Stimulated activated naive CD4-positive, alpha-beta T cell treated with Interleukin-2 at 50 U/mL for 16 hours (primary cell): Measurements from ENCODE around the gene MVP.
"Not testable (repeated sequence)": the region's sequence is repeated elsewhere in the genome, so short reads cannot be mapped to it uniquely, and the experiment has no call there.

ENCODE experiments used
- DNase-seq: peaks from one replicate; lab custom pipeline; 2025; lab: John Stamatoyannopoulos, UW

The MVP gene

GRCh38 chr16:29815032-29815721 lies 5.1 kb upstream of the MVP start:
- DNase-seq: peak; percentile 64

DNA sequence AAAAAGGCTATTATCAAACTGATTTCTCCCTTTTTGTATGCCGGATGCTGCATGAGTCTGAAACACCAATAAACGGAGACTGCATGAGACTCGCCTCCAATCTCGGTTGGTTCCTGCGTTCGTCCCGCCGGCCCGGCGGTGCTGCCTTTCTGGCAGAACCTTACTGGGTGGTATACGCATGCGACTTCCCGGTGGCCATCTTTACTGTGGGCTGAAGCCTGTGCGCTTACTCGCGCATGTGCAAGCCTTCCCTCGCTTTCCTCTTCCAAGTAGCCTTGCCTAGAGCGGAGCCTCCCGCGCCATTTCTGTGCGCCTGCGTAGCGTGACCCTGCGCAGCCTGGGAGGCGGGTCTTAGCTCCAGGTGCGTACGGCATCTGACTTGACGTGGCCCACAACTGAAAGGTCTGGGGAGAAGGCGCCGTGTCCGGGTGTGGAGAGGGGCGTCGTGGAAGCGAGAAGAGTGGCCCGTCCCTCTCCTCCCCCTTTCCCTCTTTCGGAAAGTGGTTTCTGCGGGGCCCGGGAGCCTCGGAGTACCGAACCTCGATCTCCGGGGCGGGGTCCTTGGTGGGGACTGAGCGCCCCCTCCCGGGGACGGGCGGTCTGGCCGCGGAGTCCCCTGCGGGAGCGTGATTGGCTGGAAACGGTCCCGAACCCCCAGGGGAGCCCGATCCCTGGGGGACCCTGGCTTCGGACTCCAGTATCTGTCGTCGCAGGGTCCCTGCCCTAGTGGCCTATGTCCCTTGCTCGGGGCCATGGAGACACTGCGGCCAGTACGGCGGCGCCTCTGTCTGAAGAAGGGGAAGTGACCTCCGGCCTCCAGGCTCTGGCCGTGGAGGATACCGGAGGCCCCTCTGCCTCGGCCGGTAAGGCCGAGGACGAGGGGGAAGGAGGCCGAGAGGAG lies 4.2 kb upstream of the MVP start, which contains the start of gene PAGR1:
TSS of gene PAGR1 (plus strand) at position 360 of the 901 bp plus-strand sequence. CDS start at position 734, 374 bp downstream.
- DNase-seq: peak; percentile 97

- peak; percentile 58 for DNase-seq
Observed at GRCh38 chr16:29816694-29817441, 3.4 kb upstream of the MVP start.

GRCh38 chr16:29818082-29818481 lies 2.2 kb upstream of the MVP start:
- DNase-seq: no peak

DNA sequence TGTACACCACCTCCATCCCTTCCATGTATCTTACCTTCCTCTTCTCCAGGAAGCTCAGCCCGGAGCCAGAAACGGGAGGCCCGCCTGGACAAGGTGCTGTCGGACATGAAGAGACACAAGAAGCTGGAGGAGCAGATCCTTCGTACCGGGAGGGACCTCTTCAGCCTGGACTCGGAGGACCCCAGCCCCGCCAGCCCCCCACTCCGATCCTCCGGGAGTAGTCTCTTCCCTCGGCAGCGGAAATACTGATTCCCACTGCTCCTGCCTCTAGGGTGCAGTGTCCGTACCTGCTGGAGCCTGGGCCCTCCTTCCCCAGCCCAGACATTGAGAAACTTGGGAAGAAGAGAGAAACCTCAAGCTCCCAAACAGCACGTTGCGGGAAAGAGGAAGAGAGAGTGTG lies 756 bp upstream of the MVP start:
- DNase-seq: no peak

GRCh38 chr16:29820730-29821642 lies 724 bp downstream of the MVP start:
- DNase-seq: peak; percentile 42

- DNase-seq: no peak
Observed at GRCh38 chr16:29821643-29822115, 1.4 kb downstream of the MVP start.

DNA sequence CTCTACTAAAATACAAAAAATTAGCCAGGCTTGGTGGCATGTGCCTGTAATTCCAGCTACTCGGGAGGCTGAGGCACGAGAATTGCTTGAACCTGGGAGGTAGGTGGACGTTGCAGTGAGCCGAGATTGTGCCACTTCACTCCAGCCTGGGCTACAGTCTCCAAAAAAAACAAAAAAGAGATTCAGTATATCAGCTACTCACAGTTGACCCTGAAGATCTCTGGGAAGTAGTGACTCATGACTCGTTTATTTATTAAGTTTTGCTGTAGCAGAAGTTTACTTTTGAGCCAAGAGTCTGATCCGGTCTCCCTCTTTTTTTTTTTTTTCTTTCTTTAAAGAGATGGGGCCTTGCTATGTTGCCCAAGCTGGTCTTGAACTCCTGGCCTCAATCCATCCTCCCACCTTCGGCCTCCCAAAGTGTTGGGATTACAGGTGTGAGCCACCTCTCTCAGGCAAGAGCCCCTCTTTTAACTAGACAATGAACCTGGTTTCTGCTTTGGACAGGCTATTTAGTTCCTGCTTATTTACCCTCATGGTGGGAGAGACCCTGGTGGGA lies 4.4 kb downstream of the MVP start:
- DNase-seq: no peak

- peak; percentile 52 for DNase-seq
Observed at GRCh38 chr16:29825145-29826044, 5.1 kb downstream of the MVP start.

- DNase-seq: no peak
Observed at GRCh38 chr16:29826342-29826695, 6.1 kb downstream of the MVP start.

GRCh38 chr16:29830774-29831173 lies 10.5 kb downstream of the MVP start:
- no peak for DNase-seq

- DNase-seq: no peak
Observed at GRCh38 chr16:29831490-29831889, 11.2 kb downstream of the MVP start.

- not testable (repeated sequence) for DNase-seq
Observed at GRCh38 chr16:29833219-29833618, 13.0 kb downstream of the MVP start.

GRCh38 chr16:29834079-29834478 lies 13.8 kb downstream of the MVP start:
- DNase-seq: no peak

DNA sequence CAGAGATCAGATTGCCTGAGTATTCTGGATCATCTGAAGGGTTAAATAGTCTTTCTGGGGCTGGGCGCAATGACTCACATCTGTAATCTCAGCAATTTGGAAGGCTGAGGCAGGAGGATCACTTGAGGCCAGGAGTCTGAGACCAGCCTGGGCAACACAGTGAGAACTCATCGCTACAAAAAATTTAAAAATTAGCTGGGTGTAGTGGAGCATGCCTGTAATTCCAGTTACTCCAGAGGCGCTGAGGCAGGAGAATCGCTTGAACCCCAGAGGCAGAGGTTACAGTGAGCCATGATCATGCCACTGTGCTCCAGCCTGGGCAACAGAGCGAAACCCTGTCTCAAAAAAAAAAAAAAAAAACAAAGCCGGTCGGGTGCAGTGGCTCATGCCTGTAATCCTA lies 15.7 kb downstream of the MVP start:
- DNase-seq: no peak

GRCh38 chr16:29836623-29837022 lies 16.4 kb downstream of the MVP start:
- no peak for DNase-seq

DNA sequence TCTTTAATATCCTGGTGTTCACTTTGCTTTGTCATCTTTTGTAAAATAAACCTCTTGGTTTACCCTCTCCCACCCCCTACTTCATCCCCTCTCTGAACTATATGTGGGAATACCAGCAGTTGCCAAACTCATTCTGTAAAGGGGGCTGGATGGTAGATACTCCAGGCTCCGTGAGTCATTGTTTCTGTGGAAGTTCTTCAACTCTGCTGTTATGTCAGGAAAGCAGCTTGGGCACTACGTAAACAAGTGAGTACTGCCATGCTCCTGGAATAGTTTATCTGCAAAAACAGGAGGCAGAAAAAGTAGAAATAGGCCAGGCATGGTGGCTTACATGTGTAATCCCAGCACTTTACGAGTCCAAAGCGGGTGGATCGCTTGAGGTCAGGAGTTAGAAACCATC lies 17.6 kb downstream of the MVP start:
- DNase-seq: no peak

- no peak for DNase-seq
Observed at GRCh38 chr16:29839822-29840221, 19.6 kb downstream of the MVP start.

- DNase-seq: no peak
Observed at GRCh38 chr16:29840240-29840639, 20.0 kb downstream of the MVP start.

DNA sequence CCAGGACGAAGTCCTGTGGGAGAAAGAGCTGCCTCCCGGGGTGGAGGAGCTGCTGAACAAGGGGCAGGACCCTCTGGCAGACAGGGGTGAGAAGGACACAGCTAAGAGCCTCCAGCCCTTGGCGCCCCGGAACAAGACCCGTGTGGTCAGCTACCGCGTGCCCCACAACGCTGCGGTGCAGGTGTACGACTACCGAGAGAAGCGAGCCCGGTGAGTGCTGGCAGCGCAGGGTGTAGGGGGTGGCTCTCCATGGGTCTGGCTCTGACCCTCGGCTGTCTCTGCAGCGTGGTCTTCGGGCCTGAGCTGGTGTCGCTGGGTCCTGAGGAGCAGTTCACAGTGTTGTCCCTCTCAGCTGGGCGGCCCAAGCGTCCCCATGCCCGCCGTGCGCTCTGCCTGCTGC lies 21.4 kb downstream of the MVP start:
- no peak for DNase-seq
